B cell (primary cell): ENCODE results near the gene TBC1D2. TPM values are rescaled to one million over a fixed set of nuclear protein-coding genes. Genes with fewer than 3 reads are reported as not detected.
A peak's percentile ranks its signal among the peaks of the same experiment; 100 is the strongest.

ENCODE experiments used
- ATAC-seq: fragments of 200-7000 bp; cut with Tn5 transposase; one replicate; pipeline ENCODE4 v1.10.0; 2021; ENCODE audit warnings: low read depth, mild to moderate bottlenecking, moderate number of reproducible peaks, moderate library complexity
- CTCF ChIA-PET: fragments of 350-600 bp; sonication (Branson Sonifier 250); formaldehyde crosslinking; loops from one replicate; lab custom pipeline; 2021; ENCODE audit warnings: antibody characterized with exemption, inconsistent platforms; lab: Charles Lee
- POLR2A ChIA-PET: fragments of 350-600 bp; sonication (Branson Sonifier 250); formaldehyde crosslinking; loops from one replicate; lab custom pipeline; 2021; ENCODE audit warnings: antibody characterized with exemption; lab: Charles Lee
- DNase-seq: peaks from one replicate; pipeline ENCODE4 v3.0.0; 2013
- H2AFZ ChIP-seq: 2 replicates; pipeline ENCODE4 v1.6.1; 2012; ENCODE audit warnings: mild to moderate bottlenecking, low read depth, low read length; ENCODE audit not compliant: insufficient read depth, poor library complexity, severe bottlenecking
- H3K27ac ChIP-seq, 2 donors: 1 replicate in 1 of 2; 2 replicates in 1 of 2; pipeline ENCODE4 v1.5.1; 2012 to 2013; ENCODE audit warnings: low read length in 2 of 2, mild to moderate bottlenecking in 2 of 2, moderate library complexity in 1 of 2
- H3K27me3 ChIP-seq, 4 experiments: fragments of 200-600 bp in 1 of 4; sonication (generic) in 1 of 4; replicated peaks in 1 of 4; 1 replicate in 2 of 4; 2 replicates in 2 of 4; pipeline versions ENCODE4 v1.6.1 to v1.7.0; 2013 to 2016; ENCODE audit warnings: low read length in 3 of 4, mild to moderate bottlenecking in 2 of 4, mixed read lengths in 1 of 4, moderate library complexity in 1 of 4; ENCODE audit not compliant: insufficient read depth in 4 of 4, control insufficient read depth in 3 of 4; ENCODE audit errors: control extremely low read depth in 1 of 4
- H3K36me3 ChIP-seq, 2 experiments: replicated peaks in 1 of 2; 1 replicate in 1 of 2; 2 replicates in 1 of 2; pipeline versions ENCODE4 v1.6.1 to v1.7.1; 2013; ENCODE audit warnings: low read length in 1 of 2; ENCODE audit not compliant: insufficient read depth in 2 of 2, control insufficient read depth in 1 of 2; ENCODE audit errors: control extremely low read depth in 1 of 2, extremely low read depth in 1 of 2
- H3K4me1 ChIP-seq, 2 donors: fragments of 200-600 bp in 1 of 2; sonication (generic) in 1 of 2; 1 replicate in 1 of 2; 2 replicates in 1 of 2; pipeline versions ENCODE4 v1.5.1 to v1.6.1; 2013 to 2017; ENCODE audit warnings: low read length in 2 of 2; ENCODE audit not compliant: control insufficient read depth in 2 of 2, insufficient read depth in 2 of 2
- H3K4me2 ChIP-seq: replicated peaks from 2 replicates; pipeline ENCODE3; 2012; ENCODE audit warnings: mild to moderate bottlenecking, low read depth, low read length; ENCODE audit not compliant: poor library complexity, severe bottlenecking
- H3K4me3 ChIP-seq, 5 experiments: fragments of 200-600 bp in 1 of 5; sonication (generic) in 1 of 5; 1 replicate in 3 of 5; 2 replicates in 2 of 5; pipeline versions ENCODE4 v1.5.1 to v1.7.0; 2011 to 2016; ENCODE audit warnings: low read length in 4 of 5, mild to moderate bottlenecking in 4 of 5, low read depth in 2 of 5, control low read depth in 1 of 5, moderate library complexity in 1 of 5; ENCODE audit not compliant: insufficient read depth in 1 of 5; ENCODE audit errors: control extremely low read depth in 1 of 5, extremely low read depth in 1 of 5
- H3K79me2 ChIP-seq: fragments of 200-600 bp; sonication (generic); one replicate; pipeline ENCODE4 v1.6.0; 2016; ENCODE audit warnings: low read length; ENCODE audit not compliant: control insufficient read depth, insufficient read depth
- H3K9ac ChIP-seq: fragments of 200-600 bp; sonication (generic); 2 replicates; pipeline ENCODE4 v1.6.1; 2017; ENCODE audit warnings: mild to moderate bottlenecking, low read length, moderate library complexity
- H3K9me3 ChIP-seq, 3 donors: one replicate each; pipeline versions ENCODE4 v1.6.1 to v1.7.1; 2013; ENCODE audit warnings: low read length in 2 of 3; ENCODE audit not compliant: control insufficient read depth in 2 of 3, insufficient read depth in 1 of 3; ENCODE audit errors: control extremely low read depth in 1 of 3
- H4K20me1 ChIP-seq: 2 replicates; pipeline ENCODE4 v1.6.0; 2012; ENCODE audit warnings: mild to moderate bottlenecking, low read length; ENCODE audit not compliant: insufficient read depth, control insufficient read depth, poor library complexity, severe bottlenecking
- H3K27ac Mint-ChIP-seq: one replicate; pipeline ENCODE4 v1.8.0; 2021; ENCODE audit warnings: mixed read lengths
- H3K27me3 Mint-ChIP-seq: one replicate; pipeline ENCODE4 v1.8.0; 2021; ENCODE audit warnings: mixed read lengths
- H3K4me1 Mint-ChIP-seq: one replicate; pipeline ENCODE4 v1.8.0; 2021; ENCODE audit warnings: mixed read lengths
- H3K4me3 Mint-ChIP-seq: one replicate; pipeline ENCODE4 v1.8.0; 2021; ENCODE audit warnings: mixed read lengths
- H3K9me3 Mint-ChIP-seq: one replicate; pipeline ENCODE4 v1.8.0; 2022; ENCODE audit warnings: mixed read lengths; ENCODE audit not compliant: insufficient read depth
- CTCF ChIP-seq: fragments of 200-600 bp; IDR thresholded peaks from one replicate; pipeline ENCODE4 v1.8.0; 2022; ENCODE audit warnings: antibody characterized with exemption, mild to moderate bottlenecking
- EZH2 ChIP-seq: IDR thresholded peaks from 2 replicates; pipeline ENCODE4 v1.6.1; 2012; ENCODE audit warnings: borderline replicate concordance, low read depth, mild to moderate bottlenecking, moderate library complexity, low read length; ENCODE audit not compliant: insufficient read depth, poor library complexity, severe bottlenecking
- WGBS: methylation state at CpG from one replicate; pipeline ENCODE4 v1.1.5; 2013; ENCODE audit warnings: missing lambda C conversion rate; ENCODE audit not compliant: insufficient coverage; 5-methylcytosine and 5-hydroxymethylcytosine counted together
- intact Hi-C: fragments of 100-400 bp; cut with micrococcal nuclease; formaldehyde crosslinking; loops from one replicate; pipeline ENCODE4 v1.10.0; 2022
- polyA minus RNA-seq: library from RNA; depleted of rRNA, polyadenylated mRNA; stranded (reverse); fragments of >200 nt; gene quantifications from 2 replicates; pipeline ENCODE4 v1.2.3, GENCODE V29; 2012
- polyA plus RNA-seq: library from polyadenylated mRNA; depleted of rRNA; stranded (reverse); fragments of >200 nt; gene quantifications from 2 replicates; pipeline ENCODE4 v1.2.3, GENCODE V29; 2012
- total RNA-seq, 2 donors: library from RNA; stranded (reverse); fragments of 120-200 nt in 1 of 2; gene quantifications; 1 replicate in 1 of 2; 2 replicates in 1 of 2; pipeline versions ENCODE4 v1.2.3 to v1.2.4, GENCODE V29; 2013 to 2022

The TBC1D2 gene
- total RNA-seq (4.3 and 5.0 TPM in 2 replicates), polyA plus RNA-seq (3.2 and 5.3 TPM in 2 replicates), polyA minus RNA-seq (5.5 and 6.8 TPM in 2 replicates)
- total RNA-seq (2013), result 2.5 TPM

GRCh38 chr9:98255578-98256296 is at the start of gene TBC1D2:
TSS of gene TBC1D2 (minus strand) at chr9:98255649. CDS start at chr9:98255541, 108 bp downstream.
- CTCF ChIA-PET, result interaction anchor here (0.6 to 7.9 kb wide), 24 partner anchors 8 to 622 kb away, joined by 3 to 46 read pairs (median 4); partner anchors contain the start of genes ANP32B, NANS, NCBP1 and TRIM14
- POLR2A ChIA-PET, result interaction anchor here (1.0 to 3.1 kb wide), 10 partner anchors 50 to 333 kb away, joined by 3 to 14 read pairs (median 4); partner anchors contain the start of genes ANP32B, CORO2A, NANS and TRIM14
- no peaks in the 10 kb centered on the region for H3K27me3 Mint-ChIP-seq
- no peaks in the 10 kb centered on the region for H3K9me3 Mint-ChIP-seq
- Histone ChIP-seq H3K79me2 (peaks cover 7% of the 10 kb centered on the region), H3K9me3 (no peaks in the 10 kb centered on the region), H3K36me3 (no peaks in the 10 kb centered on the region), H3K4me1 (peaks cover 11 to 21% of the 10 kb centered on the region in 2 donors), H3K9ac (peak within 1 kb of the TSS; percentile 88), H4K20me1 (no peaks in the 10 kb centered on the region), H3K4me3 (peak within 1 kb of the TSS; percentile 89 to 98 (median 93)), H2AFZ (peak within 1 kb of the TSS; percentile 99), H3K27ac (peak within 1 kb of the TSS; percentile 83 to 92), H3K27me3 (no peaks in the 10 kb centered on the region), H3K4me2 (peak within 1 kb of the TSS; percentile 93)
- peak within 1 kb of the TSS; percentile 98 for H3K4me3 Mint-ChIP-seq
- peak within 1 kb of the TSS; percentile 100 for H3K27ac Mint-ChIP-seq
- DNase-seq, result peak; percentile 98
- 0% methylated on average over 59 of the region's 64 CpGs for WGBS
- TF ChIP-seq CTCF, result peak; percentile 14
- TF ChIP-seq EZH2, result no peak
- intact Hi-C loops, result loop anchor here (1.0 to 5.0 kb wide), 11 partner anchors 63 to 843 kb away; partner anchors contain the start of genes ANKS6, ANP32B, CORO2A and NANS
- H3K4me1 Mint-ChIP-seq, result peaks cover 15% of the 10 kb centered on the region
- ATAC-seq, result peak; percentile 89

GRCh38 chr9:98304381-98304780 is 48.9 kb upstream of the TBC1D2 start:
- no peak overlapping the region for H3K27ac ChIP-seq
- H3K9me3 Mint-ChIP-seq, result no peaks in the 10 kb centered on the region
- CTCF ChIA-PET, result interaction anchor here (1.0 kb wide), 1 partner anchor 11 kb away, joined by 4 read pairs; no protein-coding TSS in a partner anchor
- no peak overlapping the region for H3K9ac ChIP-seq
- H3K4me3 ChIP-seq, result no peak overlapping the region
- DNase-seq (no peak), ATAC-seq (no peak)
- no peak overlapping the region for H3K27ac Mint-ChIP-seq
- H2AFZ ChIP-seq, result no peak overlapping the region
- no peaks in the 10 kb centered on the region for H3K4me1 ChIP-seq
- no peak for TF ChIP-seq EZH2
- no peaks in the 10 kb centered on the region for H3K9me3 ChIP-seq
- WGBS, result 94% methylated on average over 4 of the region's 4 CpGs
- H3K4me1 Mint-ChIP-seq, result no peaks in the 10 kb centered on the region
- H3K4me3 Mint-ChIP-seq, result no peak overlapping the region
- intact Hi-C loops, result no loop called here
- no peaks in the 10 kb centered on the region for H3K79me2 ChIP-seq
- H3K27me3 ChIP-seq, result peaks cover 0 to 4% (median 0%) of the 10 kb centered on the region in 4 experiments
- no peaks in the 10 kb centered on the region for H4K20me1 ChIP-seq
- H3K4me2 ChIP-seq, result no peak overlapping the region
- H3K27me3 Mint-ChIP-seq, result no peaks in the 10 kb centered on the region
- H3K36me3 ChIP-seq, result no peaks in the 10 kb centered on the region
- POLR2A ChIA-PET, result no interaction called here
